Measurements from ENCODE around the gene PAX7.
"Not testable (repeated sequence)": the region's sequence is repeated elsewhere in the genome, so short reads cannot be mapped to it uniquely, and the experiment has no call there.

PAX7 gene

GRCh38 chr1:18734461-18735223 lies 104.0 kb downstream of the PAX7 start:
- no peak for DNase-seq

- no peak for DNase-seq
Measured at GRCh38 chr1:18735224-18735997, 104.8 kb downstream of the PAX7 start.

GRCh38 chr1:18736958-18737357 lies 106.3 kb downstream of the PAX7 start:
- DNase-seq: no peak

- DNase-seq: no peak
Measured at GRCh38 chr1:18738126-18738525, 107.5 kb downstream of the PAX7 start.

- no peak for DNase-seq
Measured at GRCh38 chr1:18738617-18739016, 108.0 kb downstream of the PAX7 start.

- no peak for DNase-seq
Measured at GRCh38 chr1:18739408-18739807, 108.8 kb downstream of the PAX7 start.

- no peak for DNase-seq
Measured at GRCh38 chr1:18739897-18740296, 109.3 kb downstream of the PAX7 start.

- DNase-seq: no peak
Measured at GRCh38 chr1:18740617-18741016, 110.0 kb downstream of the PAX7 start.

- no peak for DNase-seq
Measured at GRCh38 chr1:18743233-18743632, 112.6 kb downstream of the PAX7 start.

- not testable (repeated sequence) for DNase-seq
Measured at GRCh38 chr1:18744381-18744780, 113.7 kb downstream of the PAX7 start.

GRCh38 chr1:18746981-18747380 lies 116.3 kb downstream of the PAX7 start:
- no peak for DNase-seq

- DNase-seq: no peak
Measured at GRCh38 chr1:18747671-18748070, 117.0 kb downstream of the PAX7 start.

GRCh38 chr1:18748435-18748834 lies 117.8 kb downstream of the PAX7 start:
- DNase-seq: no peak

GRCh38 chr1:18749569-18749968 lies 118.9 kb downstream of the PAX7 start:
- DNase-seq: no peak

GRCh38 chr1:18750600-18750999 lies 120.0 kb downstream of the PAX7 start:
- DNase-seq: no peak

- DNase-seq: no peak
Measured at GRCh38 chr1:18751425-18751824, 120.8 kb downstream of the PAX7 start.

- DNase-seq: no peak
Measured at GRCh38 chr1:18752409-18752808, 121.8 kb downstream of the PAX7 start.

- no peak for DNase-seq
Measured at GRCh38 chr1:18760156-18760555, 129.5 kb downstream of the PAX7 start.

GRCh38 chr1:18761948-18762840 lies 131.5 kb downstream of the PAX7 start:
- no peak for DNase-seq

- DNase-seq: no peak
Measured at GRCh38 chr1:18764362-18764761, 133.7 kb downstream of the PAX7 start.

- no peak for DNase-seq
Measured at GRCh38 chr1:18765725-18766124, 135.1 kb downstream of the PAX7 start.

- no peak for DNase-seq
Measured at GRCh38 chr1:18766328-18766727, 135.7 kb downstream of the PAX7 start.

- not testable (repeated sequence) for DNase-seq
Measured at GRCh38 chr1:18767576-18767975, 136.9 kb downstream of the PAX7 start.
